CD4-positive, alpha-beta T cell treated with Interleukin-15 for 4 hours (primary cell): ENCODE measurements around the gene MITD1.
A peak's percentile ranks its signal among the peaks of the same experiment; 100 is the strongest.
"Not testable (repeated sequence)": the region's sequence is repeated elsewhere in the genome, so short reads cannot be mapped to it uniquely, and the experiment has no call there.

Source experiments
- DNase-seq: peaks from one replicate; pipeline ENCODE4 v3.0.0-alpha.2; 2020; ENCODE audit warnings: low spot score

The MITD1 gene

GRCh38 chr2:99154643-99155536 lies 26.0 kb downstream of the MITD1 start, which contains the start of the genes LIPT1 and TSGA10:
Gene LIPT1, plus strand, starts transcription at chr2:99154967. Its CDS starts 6,991 bp downstream, at chr2:99161958.
Gene TSGA10, minus strand, starts transcription at chr2:99154942. Its CDS starts 45,503 bp downstream, at chr2:99109439.
- peak; percentile 87 for DNase-seq

- DNase-seq, result no peak
These were observed 26.8 kb downstream of the MITD1 start for GRCh38 chr2:99153921-99154604.

GRCh38 chr2:99152199-99152895 lies 28.5 kb downstream of the MITD1 start:
- DNase-seq, result no peak

- no peak for DNase-seq
These were observed 30.2 kb downstream of the MITD1 start for GRCh38 chr2:99150706-99151105.

GRCh38 chr2:99141110-99142108 lies 39.4 kb downstream of the MITD1 start, which contains the start of gene C2orf15:
Gene C2orf15, plus strand, starts transcription at chr2:99141707. Its CDS starts 8,852 bp downstream, at chr2:99150559.
- peak; percentile 97 for DNase-seq

GRCh38 chr2:99140860-99141109 lies 40.1 kb downstream of the MITD1 start:
- DNase-seq, result no peak

GRCh38 chr2:99140056-99140859 lies 40.6 kb downstream of the MITD1 start:
- DNase-seq, result no peak

- DNase-seq, result no peak
These were observed 41.9 kb downstream of the MITD1 start for GRCh38 chr2:99139003-99139402.

GRCh38 chr2:99135044-99135556 lies 45.8 kb downstream of the MITD1 start:
- DNase-seq, result not testable (repeated sequence)

GRCh38 chr2:99127981-99128380 lies 52.9 kb downstream of the MITD1 start:
- DNase-seq, result no peak
